Measurements from ENCODE around the gene EML3. TPM values are rescaled to one million over a fixed set of nuclear protein-coding genes. Genes with fewer than 3 reads are reported as not detected.

Gene EML3
- total and polyA plus RNA-seq, 2 of the 13 experiments (the other 11 are each of a cell fraction or from before 2014, with no cell fraction given): 10.6 to 12.3 TPM

DNA sequence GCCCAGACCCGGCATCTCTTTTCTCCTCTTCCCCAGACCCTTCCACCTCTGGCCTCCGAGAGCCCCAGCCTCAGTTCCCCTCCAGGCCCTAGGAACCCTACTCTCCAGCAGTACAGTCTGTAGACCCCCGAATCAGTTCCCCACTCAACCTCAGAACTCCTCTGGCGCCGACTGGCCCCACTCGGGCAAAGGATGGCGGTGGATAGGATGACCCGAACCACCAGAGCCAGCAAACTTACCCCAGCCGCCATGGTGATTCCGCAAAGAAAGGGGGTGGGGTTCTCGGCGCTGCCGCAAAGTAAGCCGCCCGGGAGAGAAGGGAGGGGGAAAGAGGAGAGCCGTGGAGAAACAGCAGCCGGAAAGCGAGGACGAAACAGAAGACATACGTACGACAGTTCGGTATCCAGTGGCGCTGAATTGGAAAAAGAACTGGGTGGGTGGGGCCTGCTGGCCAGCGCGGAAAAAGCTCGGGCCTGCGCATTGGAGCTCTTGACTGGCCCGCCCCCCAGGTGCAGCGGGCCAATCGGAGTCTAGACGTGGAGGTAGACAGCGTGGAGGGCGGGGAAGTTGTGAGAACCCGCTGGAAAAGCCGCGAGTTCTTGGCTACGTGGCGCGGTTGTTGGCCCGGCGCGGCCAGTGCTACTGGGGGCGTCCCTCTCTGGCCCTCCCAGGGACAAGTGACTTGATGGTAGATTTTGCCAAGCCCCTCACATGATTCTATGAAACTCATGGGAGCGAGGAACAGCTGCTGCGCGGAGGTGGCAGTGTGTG lies 38.8 kb downstream of the EML3 start, which contains the start of gene EEF1G (continued):
- TF ChIP-seq ZMAT3 (CRISPR knock-in tag; conservative IDR thresholded peaks at IDR 0.05) (0 out of 2 replicates have a peak, but pooled peaks have one; percentile 51), SRSF9 (IDR thresholded peaks at IDR 0.05; ENCODE audit: borderline replicate concordance, insufficient read depth, low read depth, low read length, poor library complexity, severe bottlenecking) (no peak), ZNF256 (CRISPR knock-in tag; conservative IDR thresholded peaks at IDR 0.05) (peak; percentile 59; the same call in 1 of the 2 replicates), PAX8 (CRISPR knock-in tag; IDR thresholded peaks at IDR 0.05; ENCODE audit: borderline replicate concordance) (no peak), RBAK (CRISPR knock-in tag; IDR thresholded peaks at IDR 0.05) (no peak), HNRNPK (IDR thresholded peaks at IDR 0.05; ENCODE audit: low read depth, low read length, poor library complexity, severe bottlenecking) (no peak), YEATS4 (CRISPR knock-in tag; IDR thresholded peaks at IDR 0.05; ENCODE audit: borderline replicate concordance) (peak; percentile 90), SAP130 (CRISPR knock-in tag; IDR thresholded peaks at IDR 0.05; ENCODE audit: low read depth) (peak; percentile 83), ZNF235 (CRISPR knock-in tag; IDR thresholded peaks at IDR 0.05; ENCODE audit: borderline replicate concordance) (no peak), RXRB (CRISPR knock-in tag; IDR thresholded peaks at IDR 0.05; ENCODE audit: borderline replicate concordance) (peak; percentile 36; the same call in 1 of the 2 replicates), SIX1 (CRISPR knock-in tag; IDR thresholded peaks at IDR 0.05; ENCODE audit: borderline replicate concordance) (no peak), MEF2D (CRISPR knock-in tag; IDR thresholded peaks at IDR 0.05) (peak; percentile 15; the same call in 1 of the 2 replicates), ZNF672 (CRISPR knock-in tag; IDR thresholded peaks at IDR 0.05) (no peak), PCBP2 (optimal IDR thresholded peaks at IDR 0.05; ENCODE audit: low read depth, low read length, poor library complexity, severe bottlenecking) (no peak)
- TF ChIP-seq, protein P1, sequence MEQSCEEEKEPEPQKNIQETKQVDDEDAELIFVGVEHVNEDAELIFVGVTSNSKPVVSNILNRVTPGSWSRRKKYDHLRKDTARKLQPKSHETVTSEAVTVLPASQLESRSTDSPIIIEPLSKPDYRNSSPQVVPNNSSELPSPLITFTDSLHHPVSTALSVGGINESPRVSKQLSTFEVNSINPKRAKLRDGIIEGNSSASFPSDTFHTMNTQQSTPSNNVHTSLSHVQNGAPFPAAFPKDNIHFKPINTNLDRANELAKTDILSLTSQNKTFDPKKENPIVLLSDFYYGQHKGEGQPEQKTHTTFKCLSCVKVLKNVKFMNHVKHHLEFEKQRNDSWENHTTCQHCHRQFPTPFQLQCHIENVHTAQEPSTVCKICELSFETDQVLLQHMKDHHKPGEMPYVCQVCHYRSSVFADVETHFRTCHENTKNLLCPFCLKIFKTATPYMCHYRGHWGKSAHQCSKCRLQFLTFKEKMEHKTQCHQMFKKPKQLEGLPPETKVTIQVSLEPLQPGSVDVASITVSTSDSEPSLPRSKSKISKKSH (CRISPR knock-in tag; IDR thresholded peaks at IDR 0.05; ENCODE audit: borderline replicate concordance): peak; percentile 57; the same call in 1 of the 2 replicates
- TF ChIP-seq, protein P2, sequence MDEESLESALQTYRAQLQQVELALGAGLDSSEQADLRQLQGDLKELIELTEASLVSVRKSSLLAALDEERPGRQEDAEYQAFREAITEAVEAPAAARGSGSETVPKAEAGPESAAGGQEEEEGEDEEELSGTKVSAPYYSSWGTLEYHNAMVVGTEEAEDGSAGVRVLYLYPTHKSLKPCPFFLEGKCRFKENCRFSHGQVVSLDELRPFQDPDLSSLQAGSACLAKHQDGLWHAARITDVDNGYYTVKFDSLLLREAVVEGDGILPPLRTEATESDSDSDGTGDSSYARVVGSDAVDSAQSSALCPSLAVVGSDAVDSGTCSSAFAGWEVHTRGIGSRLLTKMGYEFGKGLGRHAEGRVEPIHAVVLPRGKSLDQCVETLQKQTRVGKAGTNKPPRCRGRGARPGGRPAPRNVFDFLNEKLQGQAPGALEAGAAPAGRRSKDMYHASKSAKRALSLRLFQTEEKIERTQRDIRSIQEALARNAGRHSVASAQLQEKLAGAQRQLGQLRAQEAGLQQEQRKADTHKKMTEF (CRISPR knock-in tag; IDR thresholded peaks at IDR 0.05): peak; percentile 47; the same call in 1 of the 2 replicates
- TF ChIP-seq, protein P3, sequence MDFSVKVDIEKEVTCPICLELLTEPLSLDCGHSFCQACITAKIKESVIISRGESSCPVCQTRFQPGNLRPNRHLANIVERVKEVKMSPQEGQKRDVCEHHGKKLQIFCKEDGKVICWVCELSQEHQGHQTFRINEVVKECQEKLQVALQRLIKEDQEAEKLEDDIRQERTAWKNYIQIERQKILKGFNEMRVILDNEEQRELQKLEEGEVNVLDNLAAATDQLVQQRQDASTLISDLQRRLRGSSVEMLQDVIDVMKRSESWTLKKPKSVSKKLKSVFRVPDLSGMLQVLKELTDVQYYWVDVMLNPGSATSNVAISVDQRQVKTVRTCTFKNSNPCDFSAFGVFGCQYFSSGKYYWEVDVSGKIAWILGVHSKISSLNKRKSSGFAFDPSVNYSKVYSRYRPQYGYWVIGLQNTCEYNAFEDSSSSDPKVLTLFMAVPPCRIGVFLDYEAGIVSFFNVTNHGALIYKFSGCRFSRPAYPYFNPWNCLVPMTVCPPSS (IDR thresholded peaks at IDR 0.05): no peak
- TF ChIP-seq, protein P4, sequence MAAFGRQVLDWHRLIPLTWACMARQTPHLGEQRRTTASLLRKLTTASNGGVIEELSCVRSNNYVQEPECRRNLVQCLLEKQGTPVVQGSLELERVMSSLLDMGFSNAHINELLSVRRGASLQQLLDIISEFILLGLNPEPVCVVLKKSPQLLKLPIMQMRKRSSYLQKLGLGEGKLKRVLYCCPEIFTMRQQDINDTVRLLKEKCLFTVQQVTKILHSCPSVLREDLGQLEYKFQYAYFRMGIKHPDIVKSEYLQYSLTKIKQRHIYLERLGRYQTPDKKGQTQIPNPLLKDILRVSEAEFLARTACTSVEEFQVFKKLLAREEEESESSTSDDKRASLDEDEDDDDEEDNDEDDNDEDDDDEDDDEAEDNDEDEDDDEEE (CRISPR knock-in tag; IDR thresholded peaks at IDR 0.05): peak; percentile 11; the same call in 1 of the 2 replicates
- TF ChIP-seq, protein P5, sequence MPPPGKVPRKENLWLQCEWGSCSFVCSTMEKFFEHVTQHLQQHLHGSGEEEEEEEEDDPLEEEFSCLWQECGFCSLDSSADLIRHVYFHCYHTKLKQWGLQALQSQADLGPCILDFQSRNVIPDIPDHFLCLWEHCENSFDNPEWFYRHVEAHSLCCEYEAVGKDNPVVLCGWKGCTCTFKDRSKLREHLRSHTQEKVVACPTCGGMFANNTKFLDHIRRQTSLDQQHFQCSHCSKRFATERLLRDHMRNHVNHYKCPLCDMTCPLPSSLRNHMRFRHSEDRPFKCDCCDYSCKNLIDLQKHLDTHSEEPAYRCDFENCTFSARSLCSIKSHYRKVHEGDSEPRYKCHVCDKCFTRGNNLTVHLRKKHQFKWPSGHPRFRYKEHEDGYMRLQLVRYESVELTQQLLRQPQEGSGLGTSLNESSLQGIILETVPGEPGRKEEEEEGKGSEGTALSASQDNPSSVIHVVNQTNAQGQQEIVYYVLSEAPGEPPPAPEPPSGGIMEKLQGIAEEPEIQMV (CRISPR knock-in tag; IDR thresholded peaks at IDR 0.05; ENCODE audit: low read depth): no peak
- TF ChIP-seq, protein P6, sequence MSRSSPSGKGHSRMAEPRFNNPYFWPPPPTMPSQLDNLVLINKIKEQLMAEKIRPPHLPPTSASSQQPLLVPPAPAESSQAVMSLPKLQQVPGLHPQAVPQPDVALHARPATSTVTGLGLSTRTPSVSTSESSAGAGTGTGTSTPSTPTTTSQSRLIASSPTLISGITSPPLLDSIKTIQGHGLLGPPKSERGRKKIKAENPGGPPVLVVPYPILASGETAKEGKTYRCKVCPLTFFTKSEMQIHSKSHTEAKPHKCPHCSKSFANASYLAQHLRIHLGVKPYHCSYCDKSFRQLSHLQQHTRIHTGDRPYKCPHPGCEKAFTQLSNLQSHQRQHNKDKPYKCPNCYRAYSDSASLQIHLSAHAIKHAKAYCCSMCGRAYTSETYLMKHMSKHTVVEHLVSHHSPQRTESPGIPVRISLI (CRISPR knock-in tag; IDR thresholded peaks at IDR 0.05; ENCODE audit: borderline replicate concordance): peak; percentile 24; the same call in 1 of the 2 replicates

Measured in HepG2 (cell line).